Esophagus squamous epithelium (tissue), 4 donors: ENCODE results near the gene SETSIP.

ENCODE experiments used
- CTCF ChIP-seq, 6 experiments: fragments of 450-650 bp in 4 of 6; fragments of 200-600 bp in 2 of 6; sonication (generic) in 2 of 6; IDR thresholded peaks; one replicate each; pipeline ENCODE4 v1.5.1; 2016 to 2019; ENCODE audit warnings: antibody characterized with exemption in 6 of 6, mild to moderate bottlenecking in 4 of 6, moderate library complexity in 4 of 6
- POLR2A ChIP-seq, 4 donors: fragments of 450-650 bp; IDR thresholded peaks; one replicate each; pipeline ENCODE4 v1.6.1; 2017; ENCODE audit warnings: antibody characterized with exemption in 4 of 4, mild to moderate bottlenecking in 4 of 4, moderate library complexity in 3 of 4

GRCh38 chr1:92079441-92079840 lies 4.2 kb upstream of the SETSIP start:
- TF ChIP-seq CTCF (IDR thresholded peaks at IDR 0.05) (no peak), POLR2A (IDR thresholded peaks at IDR 0.05) (no peak)
